ENCODE results near the gene KBTBD13.
A peak's percentile ranks its signal among the peaks of the same experiment; 100 is the strongest.

DNA sequence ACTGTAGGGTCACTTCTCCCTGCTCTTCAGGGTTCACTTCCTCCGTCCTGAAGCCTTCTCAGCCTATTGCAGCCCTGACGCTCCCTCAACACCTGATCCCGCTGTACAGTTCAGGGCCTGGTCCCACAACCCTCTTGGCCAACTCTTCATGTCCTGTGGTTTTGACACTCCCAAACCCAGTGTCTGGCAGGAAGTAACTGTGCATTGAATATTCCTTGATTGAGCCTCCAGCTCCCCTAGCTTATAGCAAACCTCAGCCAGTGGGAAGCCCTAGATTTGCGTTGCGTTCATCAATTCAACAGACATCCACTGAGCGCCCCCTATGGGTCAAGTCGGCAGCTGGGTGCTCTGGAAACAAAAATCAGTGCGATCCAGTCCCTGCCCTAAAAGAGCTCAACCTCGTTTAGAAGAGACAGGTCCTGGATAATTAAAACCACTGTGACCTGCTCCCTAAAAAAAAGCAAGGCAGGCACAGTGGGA, 24.9 kb downstream of the KBTBD13 start:
- TF ChIP-seq, protein P1, sequence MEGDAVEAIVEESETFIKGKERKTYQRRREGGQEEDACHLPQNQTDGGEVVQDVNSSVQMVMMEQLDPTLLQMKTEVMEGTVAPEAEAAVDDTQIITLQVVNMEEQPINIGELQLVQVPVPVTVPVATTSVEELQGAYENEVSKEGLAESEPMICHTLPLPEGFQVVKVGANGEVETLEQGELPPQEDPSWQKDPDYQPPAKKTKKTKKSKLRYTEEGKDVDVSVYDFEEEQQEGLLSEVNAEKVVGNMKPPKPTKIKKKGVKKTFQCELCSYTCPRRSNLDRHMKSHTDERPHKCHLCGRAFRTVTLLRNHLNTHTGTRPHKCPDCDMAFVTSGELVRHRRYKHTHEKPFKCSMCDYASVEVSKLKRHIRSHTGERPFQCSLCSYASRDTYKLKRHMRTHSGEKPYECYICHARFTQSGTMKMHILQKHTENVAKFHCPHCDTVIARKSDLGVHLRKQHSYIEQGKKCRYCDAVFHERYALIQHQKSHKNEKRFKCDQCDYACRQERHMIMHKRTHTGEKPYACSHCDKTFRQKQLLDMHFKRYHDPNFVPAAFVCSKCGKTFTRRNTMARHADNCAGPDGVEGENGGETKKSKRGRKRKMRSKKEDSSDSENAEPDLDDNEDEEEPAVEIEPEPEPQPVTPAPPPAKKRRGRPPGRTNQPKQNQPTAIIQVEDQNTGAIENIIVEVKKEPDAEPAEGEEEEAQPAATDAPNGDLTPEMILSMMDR (IDR thresholded peaks at IDR 0.05) = peak; percentile 64 to 81 (median 74)
- no peak for TF ChIP-seq POLR2A (IDR thresholded peaks at IDR 0.05)

Data from heart left ventricle (tissue), 13 donors.